A549 (cell line): ENCODE results near the gene PXT1.

Experiments
- CTCF ChIP-seq: fragments of >200 bp; sonication (Bioruptor Twin); formaldehyde crosslinking; IDR thresholded peaks from 3 replicates; pipeline ENCODE4 v1.5.1; 2016
- FOSB ChIP-seq: fragments of 250-450 bp; sonication (Bioruptor Pico); IDR thresholded peaks from 2 replicates; pipeline ENCODE4 v1.5.0; 2020; ENCODE audit warnings: mild to moderate bottlenecking, moderate library complexity
- POLR2A ChIP-seq: IDR thresholded peaks from 2 replicates; pipeline ENCODE4 v1.6.1; 2012; ENCODE audit warnings: mild to moderate bottlenecking, low read length
- REST ChIP-seq: fragments of 200-600 bp; sonication (generic); IDR thresholded peaks from 2 replicates; pipeline ENCODE4 v1.6.1; 2016; ENCODE audit warnings: antibody characterized with exemption, mild to moderate bottlenecking, moderate library complexity
- RFX5 ChIP-seq: fragments of 450-650 bp; IDR thresholded peaks from 2 replicates; pipeline ENCODE4 v1.7.1; 2014; ENCODE audit warnings: antibody characterized with exemption, mild to moderate bottlenecking, moderate library complexity
- SREBF2 ChIP-seq: fragments of 450-650 bp; IDR thresholded peaks from 2 replicates; pipeline ENCODE4 v1.6.1; 2014; ENCODE audit warnings: mild to moderate bottlenecking, moderate library complexity

- TF ChIP-seq REST: no peak
- TF ChIP-seq RFX5: no peak
- TF ChIP-seq SREBF2: no peak
- TF ChIP-seq CTCF: no peak
- no peak for TF ChIP-seq FOSB
- TF ChIP-seq POLR2A: no peak
Observed at GRCh38 chr6:36469946-36470345, 27.3 kb upstream of the PXT1 start.
